CD4-positive, CD25-positive, alpha-beta regulatory T cell (primary cell): ENCODE measurements around the gene MAP7. TPM values are rescaled to one million over a fixed set of nuclear protein-coding genes. Genes with fewer than 3 reads are reported as not detected.
"Not testable (repeated sequence)": the region's sequence is repeated elsewhere in the genome, so short reads cannot be mapped to it uniquely, and the experiment has no call there.

Experiments used
- ATAC-seq, 2 donors: fragments of 150-1000 bp; cut with Tn5 transposase; one replicate each; pipeline ENCODE4 v1.10.0; 2021; ENCODE audit warnings: low read depth in 2 of 2, moderate number of reproducible peaks in 2 of 2, moderate library complexity in 1 of 2
- DNase-seq, 3 donors: peaks; one replicate each; pipeline versions ENCODE4 v3.0.0 to v3.0.0-alpha.2; 2012 to 2022; ENCODE audit warnings: mixed read lengths in 1 of 3
- H3K27ac ChIP-seq: one replicate; pipeline ENCODE4 v1.7.0; 2013; ENCODE audit warnings: mild to moderate bottlenecking, low read length; ENCODE audit not compliant: insufficient read depth, poor library complexity, severe bottlenecking
- H3K27me3 ChIP-seq: one replicate; pipeline ENCODE4 v1.7.0; 2013; ENCODE audit warnings: low read length; ENCODE audit not compliant: control insufficient read depth, insufficient read depth
- H3K36me3 ChIP-seq: one replicate; pipeline ENCODE4 v1.7.0; 2013; ENCODE audit warnings: mild to moderate bottlenecking, low read length, moderate library complexity; ENCODE audit not compliant: control insufficient read depth, insufficient read depth
- H3K4me1 ChIP-seq: 2 replicates; pipeline ENCODE4 v1.7.0; 2013; ENCODE audit warnings: mild to moderate bottlenecking, low read length; ENCODE audit not compliant: insufficient read depth, control insufficient read depth, poor library complexity, severe bottlenecking
- H3K4me3 ChIP-seq: one replicate; pipeline ENCODE4 v1.7.0; 2013; ENCODE audit warnings: low read depth, mild to moderate bottlenecking, low read length, moderate library complexity
- H3K9me3 ChIP-seq, 2 experiments: 1 replicate in 1 of 2; 2 replicates in 1 of 2; pipeline ENCODE4 v1.7.0; 2013; ENCODE audit warnings: low read length in 2 of 2, mild to moderate bottlenecking in 1 of 2, moderate library complexity in 1 of 2; ENCODE audit not compliant: control insufficient read depth in 2 of 2
- H3K27ac Mint-ChIP-seq, 3 donors: one replicate each; pipeline ENCODE4 v1.8.0; 2020 to 2022; ENCODE audit warnings: mild to moderate bottlenecking in 3 of 3, mixed read lengths in 3 of 3, moderate library complexity in 2 of 3
- H3K27me3 Mint-ChIP-seq: one replicate; pipeline ENCODE4 v1.8.0; 2022; ENCODE audit warnings: mild to moderate bottlenecking, mixed read lengths
- H3K36me3 Mint-ChIP-seq: one replicate; pipeline ENCODE4 v1.8.0; 2020; ENCODE audit warnings: mixed read lengths
- H3K4me1 Mint-ChIP-seq, 4 donors: one replicate each; pipeline ENCODE4 v1.8.0; 2020 to 2022; ENCODE audit warnings: mixed read lengths in 4 of 4, mild to moderate bottlenecking in 1 of 4
- H3K4me3 Mint-ChIP-seq, 4 donors: one replicate each; pipeline ENCODE4 v1.8.0; 2020 to 2022; ENCODE audit warnings: mild to moderate bottlenecking in 4 of 4, mixed read lengths in 4 of 4, moderate library complexity in 3 of 4
- H3K9me3 Mint-ChIP-seq, 7 donors: one replicate each; pipeline ENCODE4 v1.8.0; 2020 to 2022; ENCODE audit warnings: mixed read lengths in 7 of 7, mild to moderate bottlenecking in 3 of 7, moderate library complexity in 2 of 7
- polyA plus RNA-seq, 4 donors: library from polyadenylated mRNA; unstranded; fragments of 300-500 nt; fragmentation: Illumina TruSeq; gene quantifications; one replicate each; pipeline ENCODE4 v1.2.3, GENCODE V29; 2021
- total RNA-seq: library from RNA; stranded (reverse); gene quantifications from one replicate; pipeline ENCODE4 v1.2.3, GENCODE V29; 2022

The MAP7 gene
- total and polyA plus RNA-seq, 5 donors from 2014 or later, result 0.06 to 0.72 (median 0.21) TPM

- H3K4me3 ChIP-seq, H3K27me3 ChIP-seq, H3K27ac Mint-ChIP-seq, DNase-seq, H3K9me3 Mint-ChIP-seq, H3K27me3 Mint-ChIP-seq, H3K4me3 Mint-ChIP-seq, ATAC-seq, H3K9me3 ChIP-seq, H3K27ac ChIP-seq: not testable (repeated sequence)
- Mint-ChIP-seq H3K4me1 (peaks cover 16 to 25% (median 19%) of the 10 kb centered on the region in 4 donors), H3K36me3 (peaks cover 64% of the 10 kb centered on the region)
- Histone ChIP-seq H3K4me1 (peaks cover 18% of the 10 kb centered on the region), H3K36me3 (peaks cover 68% of the 10 kb centered on the region)
These were observed 40.6 kb upstream of the MAP7 start for GRCh38 chr6:136590846-136591245.

GRCh38 chr6:136587527-136587926, 37.3 kb upstream of the MAP7 start:
- no peak overlapping the region for H3K27ac Mint-ChIP-seq
- H3K9me3 Mint-ChIP-seq, result peaks cover 0 to 2% (median 0%) of the 10 kb centered on the region in 7 donors
- Histone ChIP-seq H3K9me3 (no peaks in the 10 kb centered on the region), H3K27ac (no peak overlapping the region), H3K36me3 (peaks cover 77% of the 10 kb centered on the region), H3K4me1 (no peaks in the 10 kb centered on the region), H3K4me3 (no peak overlapping the region), H3K27me3 (no peaks in the 10 kb centered on the region)
- no peak overlapping the region for H3K4me3 Mint-ChIP-seq
- H3K27me3 Mint-ChIP-seq, result no peaks in the 10 kb centered on the region
- peaks cover 60% of the 10 kb centered on the region for H3K36me3 Mint-ChIP-seq
- ATAC-seq (no peak), DNase-seq (no peak)
- H3K4me1 Mint-ChIP-seq, result peaks cover 0 to 6% (median 0%) of the 10 kb centered on the region in 4 donors

GRCh38 chr6:136586295-136586694, 36.1 kb upstream of the MAP7 start:
- Mint-ChIP-seq H3K4me3 (no peak overlapping the region), H3K27me3 (no peaks in the 10 kb centered on the region), H3K9me3 (peaks cover 0 to 2% (median 0%) of the 10 kb centered on the region in 7 donors), H3K4me1 (peaks cover 0 to 6% (median 0%) of the 10 kb centered on the region in 4 donors), H3K36me3 (peaks cover 49% of the 10 kb centered on the region), H3K27ac (no peak overlapping the region)
- no peak overlapping the region for H3K27ac ChIP-seq
- no peak for ATAC-seq
- H3K4me3 ChIP-seq, result no peak overlapping the region
- no peaks in the 10 kb centered on the region for H3K27me3 ChIP-seq
- DNase-seq, result no peak
- no peaks in the 10 kb centered on the region for H3K4me1 ChIP-seq
- peaks cover 75% of the 10 kb centered on the region for H3K36me3 ChIP-seq
- H3K9me3 ChIP-seq, result no peaks in the 10 kb centered on the region

- peaks cover 46% of the 10 kb centered on the region for H3K36me3 Mint-ChIP-seq
- DNase-seq, H3K27me3 ChIP-seq, H3K9me3 ChIP-seq, H3K27ac ChIP-seq, H3K4me1 Mint-ChIP-seq, H3K27ac Mint-ChIP-seq, H3K27me3 Mint-ChIP-seq, H3K4me1 ChIP-seq, H3K4me3 ChIP-seq, H3K9me3 Mint-ChIP-seq, ATAC-seq, H3K4me3 Mint-ChIP-seq: not testable (repeated sequence)
- peaks cover 76% of the 10 kb centered on the region for H3K36me3 ChIP-seq
These were observed 35.3 kb upstream of the MAP7 start for GRCh38 chr6:136585523-136585922.

- not testable (repeated sequence) for ATAC-seq, H3K9me3 Mint-ChIP-seq, DNase-seq, H3K27me3 ChIP-seq, H3K4me1 ChIP-seq, H3K4me1 Mint-ChIP-seq, H3K27me3 Mint-ChIP-seq, H3K9me3 ChIP-seq, H3K27ac ChIP-seq, H3K4me3 Mint-ChIP-seq, H3K4me3 ChIP-seq
- peaks cover 79% of the 10 kb centered on the region for H3K36me3 ChIP-seq
- Mint-ChIP-seq H3K36me3 (peaks cover 48% of the 10 kb centered on the region), H3K27ac (peak overlapping the region; percentile 0 to 41 (median 28))
These were observed 34.1 kb upstream of the MAP7 start for GRCh38 chr6:136584290-136584689.

- Mint-ChIP-seq H3K9me3 (peaks cover 0 to 2% (median 0%) of the 10 kb centered on the region in 7 donors), H3K27me3 (no peaks in the 10 kb centered on the region), H3K36me3 (peaks cover 49% of the 10 kb centered on the region), H3K4me3 (no peak overlapping the region), H3K27ac (no peak overlapping the region), H3K4me1 (peaks cover 0 to 16% (median 0%) of the 10 kb centered on the region in 4 donors)
- Histone ChIP-seq H3K4me1 (no peaks in the 10 kb centered on the region), H3K27ac (no peak overlapping the region), H3K4me3 (no peak overlapping the region), H3K27me3 (no peaks in the 10 kb centered on the region), H3K9me3 (no peaks in the 10 kb centered on the region), H3K36me3 (peaks cover 79% of the 10 kb centered on the region)
- ATAC-seq, result no peak
- DNase-seq, result peak in 1 of 3 donors; percentile 17
These were observed 32.7 kb upstream of the MAP7 start for GRCh38 chr6:136582711-136583471.

GRCh38 chr6:136579800-136580199, 29.6 kb upstream of the MAP7 start:
- Mint-ChIP-seq H3K4me3 (no peak overlapping the region), H3K27ac (no peak overlapping the region), H3K27me3 (no peaks in the 10 kb centered on the region), H3K4me1 (peaks cover 0 to 19% (median 0%) of the 10 kb centered on the region in 4 donors), H3K36me3 (peaks cover 65% of the 10 kb centered on the region), H3K9me3 (peaks cover 0 to 2% (median 0%) of the 10 kb centered on the region in 7 donors)
- Histone ChIP-seq H3K36me3 (peaks cover 93% of the 10 kb centered on the region), H3K27ac (no peak overlapping the region), H3K9me3 (no peaks in the 10 kb centered on the region), H3K4me3 (no peak overlapping the region), H3K27me3 (no peaks in the 10 kb centered on the region), H3K4me1 (no peaks in the 10 kb centered on the region)
- ATAC-seq (no peak), DNase-seq (no peak)

GRCh38 chr6:136576821-136577220, 26.6 kb upstream of the MAP7 start:
- H3K27me3 ChIP-seq, result no peaks in the 10 kb centered on the region
- H3K36me3 Mint-ChIP-seq, result peaks cover 70% of the 10 kb centered on the region
- no peaks in the 10 kb centered on the region for H3K9me3 ChIP-seq
- peaks cover 0 to 14% (median under 1%) of the 10 kb centered on the region in 4 donors for H3K4me1 Mint-ChIP-seq
- DNase-seq (no peak), ATAC-seq (no peak)
- H3K36me3 ChIP-seq, result peaks cover 87% of the 10 kb centered on the region
- H3K9me3 Mint-ChIP-seq, result peaks cover 0 to 5% (median 1%) of the 10 kb centered on the region in 7 donors
- no peak overlapping the region for H3K27ac Mint-ChIP-seq
- no peak overlapping the region for H3K4me3 ChIP-seq
- H3K4me3 Mint-ChIP-seq, result no peak overlapping the region
- H3K27ac ChIP-seq, result no peak overlapping the region
- no peaks in the 10 kb centered on the region for H3K4me1 ChIP-seq
- no peaks in the 10 kb centered on the region for H3K27me3 Mint-ChIP-seq
